Measurements from ENCODE around the gene PCDHA6.
"Not testable (repeated sequence)": the region's sequence is repeated elsewhere in the genome, so short reads cannot be mapped to it uniquely, and the experiment has no call there.

PCDHA6 gene

GRCh38 chr5:140868721-140869554 lies 41.2 kb downstream of the PCDHA6 start, which contains the start of gene PCDHA11:
TSS of gene PCDHA11 (plus strand) at chr5:140868957. CDS start at chr5:140869104, 147 bp downstream.
- DNase-seq, result no peak

- no peak for DNase-seq
These were observed 41.8 kb downstream of the PCDHA6 start for GRCh38 chr5:140869555-140869886.

- DNase-seq, result no peak
These were observed 42.8 kb downstream of the PCDHA6 start for GRCh38 chr5:140870221-140871201.

- DNase-seq, result no peak
These were observed 47.6 kb downstream of the PCDHA6 start, which contains the start of gene PCDHA12 for GRCh38 chr5:140875085-140876065. TSS of gene PCDHA12 (plus strand) at chr5:140875308. CDS start at chr5:140875473, 165 bp downstream.

- DNase-seq, result not testable (repeated sequence)
These were observed 48.9 kb downstream of the PCDHA6 start for GRCh38 chr5:140876541-140877261.

GRCh38 chr5:140877262-140877581 lies 49.5 kb downstream of the PCDHA6 start:
- DNase-seq, result no peak
